Raji (cell line): Measurements from ENCODE around the gene SHISA3.

Source experiments
- POLR2A ChIP-seq: IDR thresholded peaks from 2 replicates; pipeline ENCODE4 v1.6.1; 2011; ENCODE audit warnings: low read depth, low read length, control low read depth; ENCODE audit not compliant: insufficient read depth

Gene SHISA3

GRCh38 chr4:42396752-42397634, at the start of gene SHISA3:
TSS of gene SHISA3 (plus strand) at chr4:42397488. CDS start at chr4:42398057, 569 bp downstream.
- no peak for TF ChIP-seq POLR2A

DNA sequence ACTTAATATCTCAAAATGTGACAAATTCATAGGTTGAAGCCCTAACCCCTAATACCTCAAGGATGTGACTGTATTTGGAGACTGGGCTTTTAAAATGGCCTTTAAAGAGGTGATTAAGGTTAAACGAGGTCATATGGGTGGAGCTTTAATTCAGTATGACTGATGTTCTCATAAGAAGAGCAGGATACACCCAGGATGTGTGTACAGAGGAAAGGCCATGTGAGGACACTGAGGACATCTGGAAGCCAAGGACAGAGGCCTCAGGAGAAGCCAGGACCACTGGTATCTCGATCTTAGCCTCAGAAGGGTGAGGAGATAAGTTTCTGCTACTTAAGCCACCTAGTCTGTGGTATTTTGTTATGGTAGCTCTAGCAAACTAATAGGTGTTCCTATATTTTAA, 49.0 kb upstream of the SHISA3 start:
- no peak for TF ChIP-seq POLR2A

DNA sequence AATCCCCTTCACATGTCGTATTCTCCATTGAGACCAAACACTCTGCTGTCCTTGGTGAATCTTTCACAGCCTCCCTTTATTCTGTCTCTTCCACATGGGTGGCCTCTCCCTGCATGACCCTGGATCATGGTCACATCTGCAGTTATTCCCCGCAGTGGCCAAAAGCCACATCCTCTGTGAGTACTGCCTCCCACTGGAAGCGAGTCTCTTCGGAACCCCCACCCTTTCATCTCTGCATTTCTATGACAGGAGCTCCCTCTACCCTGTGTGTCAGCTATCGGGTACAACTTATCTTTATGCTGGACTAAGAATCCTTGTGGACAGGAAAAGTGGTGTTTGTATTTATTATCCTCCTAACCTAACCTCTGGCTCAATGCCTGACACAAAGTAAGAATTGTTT, 48.6 kb upstream of the SHISA3 start:
- TF ChIP-seq POLR2A: no peak

- TF ChIP-seq POLR2A: no peak
Observed at GRCh38 chr4:42350611-42351182, 46.6 kb upstream of the SHISA3 start.

DNA sequence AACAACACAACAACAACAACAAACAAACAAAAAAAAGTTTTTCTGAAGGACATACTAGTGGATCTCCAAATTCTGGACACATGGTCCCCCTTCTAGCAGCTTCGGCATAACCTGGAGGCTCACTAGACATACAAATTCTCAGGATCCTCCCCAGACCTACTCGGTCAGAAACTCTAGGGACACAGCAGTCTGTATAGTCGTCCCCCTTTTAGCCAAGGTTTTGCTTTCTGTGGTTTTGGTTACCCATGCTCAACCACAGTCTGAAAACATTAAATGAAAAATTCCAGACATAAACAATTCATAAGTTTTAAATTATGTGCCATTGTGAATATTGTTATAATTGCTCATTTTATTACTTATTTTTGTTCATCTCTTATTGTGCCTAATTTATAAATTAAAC, 45.2 kb upstream of the SHISA3 start:
- TF ChIP-seq POLR2A: no peak

DNA sequence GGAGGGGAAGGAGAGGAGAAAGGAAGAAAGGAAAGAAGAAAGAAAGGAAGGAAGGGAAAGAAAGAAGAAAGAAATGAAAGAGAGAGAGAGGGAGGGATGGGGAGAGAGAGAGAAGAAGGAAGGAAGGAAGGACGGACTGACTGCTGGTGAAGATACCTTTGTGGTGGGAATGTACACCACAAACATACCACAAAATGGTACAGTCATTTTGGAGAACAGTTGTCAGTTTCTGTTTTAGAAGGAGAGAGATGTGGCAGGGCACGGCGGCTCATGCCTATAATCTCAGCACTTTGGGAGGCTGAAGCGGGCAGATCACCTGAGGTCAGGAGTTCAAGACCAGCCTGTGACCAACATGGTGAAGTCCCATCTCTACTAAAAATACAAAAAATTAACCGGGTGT, 40.0 kb upstream of the SHISA3 start:
- no peak for TF ChIP-seq POLR2A

GRCh38 chr4:42359711-42360110, 37.6 kb upstream of the SHISA3 start:
- TF ChIP-seq POLR2A: no peak

DNA sequence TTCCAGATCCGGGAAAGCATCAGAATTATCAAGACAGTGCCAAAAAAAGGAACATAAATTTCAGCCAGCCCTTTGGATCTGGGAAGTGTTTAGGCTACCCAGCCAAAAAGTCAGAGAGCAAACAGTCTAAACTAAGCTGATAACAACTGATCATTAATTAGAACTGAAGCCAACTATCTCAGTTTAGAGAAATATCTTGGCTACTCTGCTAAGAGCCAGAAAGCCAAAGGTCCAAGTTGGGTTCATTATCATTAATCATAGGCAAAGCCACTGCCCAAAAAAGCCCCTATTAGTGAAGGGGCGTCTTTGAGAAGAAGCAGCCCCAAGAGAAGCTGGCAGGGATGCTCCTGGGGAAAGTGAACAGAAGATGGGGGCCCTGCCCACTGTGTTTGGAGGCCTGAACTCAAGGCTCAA, 37.0 kb upstream of the SHISA3 start:
- TF ChIP-seq POLR2A: no peak

DNA sequence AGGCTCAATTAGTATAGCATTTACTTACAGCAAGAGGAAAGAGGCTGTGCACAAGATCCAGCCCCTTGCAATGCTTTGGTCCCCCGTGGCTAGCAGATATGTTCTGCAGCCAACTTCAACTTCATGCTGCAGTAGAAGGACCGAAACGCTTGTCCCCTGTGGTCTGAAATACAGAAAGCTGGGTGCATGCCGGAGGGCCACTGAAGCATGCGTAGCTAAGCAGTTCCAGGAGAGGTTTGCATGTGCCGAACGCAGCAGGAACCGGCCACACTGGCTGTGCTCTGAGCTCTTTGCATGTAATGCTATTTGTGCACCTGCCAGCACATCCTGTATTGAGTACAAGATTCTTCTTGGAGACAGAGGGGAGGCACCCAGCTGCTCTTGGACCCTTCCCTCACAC, 35.8 kb upstream of the SHISA3 start:
- TF ChIP-seq POLR2A: no peak

GRCh38 chr4:42362591-42362990, 34.7 kb upstream of the SHISA3 start:
- no peak for TF ChIP-seq POLR2A

DNA sequence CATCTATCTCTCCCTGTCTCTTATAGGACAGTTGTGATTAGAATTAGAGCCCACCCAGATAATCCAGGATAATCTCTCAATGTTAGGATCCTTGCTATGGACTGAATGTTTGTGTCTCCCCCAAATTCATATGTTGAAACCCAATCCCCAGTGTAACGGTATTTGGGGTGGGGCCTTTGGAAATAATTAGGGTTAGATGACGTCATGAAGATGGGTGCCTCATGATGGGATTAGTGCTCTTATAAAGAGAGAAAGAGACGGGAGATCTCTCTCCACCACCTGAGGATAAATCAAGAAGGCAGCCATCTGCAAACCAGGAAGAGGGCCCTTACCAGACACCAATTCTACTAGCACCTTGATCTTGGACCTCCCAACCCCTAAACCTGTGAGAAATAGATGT, 33.7 kb upstream of the SHISA3 start:
- TF ChIP-seq POLR2A: no peak

GRCh38 chr4:42364266-42365053, 32.8 kb upstream of the SHISA3 start:
- no peak for TF ChIP-seq POLR2A

DNA sequence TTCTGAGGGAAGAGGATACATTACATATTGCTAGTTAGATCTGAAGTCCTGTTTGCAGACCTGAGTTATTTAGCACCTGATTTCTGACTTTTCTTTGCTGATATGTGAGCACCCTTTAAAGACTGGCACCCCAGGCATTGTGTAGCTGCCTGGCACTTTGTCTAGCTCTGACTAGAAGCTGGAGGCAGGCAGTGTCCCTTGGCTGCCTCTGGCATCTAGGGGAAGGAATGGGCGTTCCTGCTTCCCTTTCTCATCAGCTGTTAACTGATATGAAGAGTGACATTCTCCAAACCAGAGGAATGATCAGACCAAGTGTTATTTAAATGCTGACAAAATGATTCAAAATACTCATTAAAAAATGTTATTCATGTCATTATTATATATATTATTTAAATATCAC, 30.3 kb upstream of the SHISA3 start:
- TF ChIP-seq POLR2A: no peak

- no peak for TF ChIP-seq POLR2A
Observed at GRCh38 chr4:42369489-42369888, 27.8 kb upstream of the SHISA3 start.

DNA sequence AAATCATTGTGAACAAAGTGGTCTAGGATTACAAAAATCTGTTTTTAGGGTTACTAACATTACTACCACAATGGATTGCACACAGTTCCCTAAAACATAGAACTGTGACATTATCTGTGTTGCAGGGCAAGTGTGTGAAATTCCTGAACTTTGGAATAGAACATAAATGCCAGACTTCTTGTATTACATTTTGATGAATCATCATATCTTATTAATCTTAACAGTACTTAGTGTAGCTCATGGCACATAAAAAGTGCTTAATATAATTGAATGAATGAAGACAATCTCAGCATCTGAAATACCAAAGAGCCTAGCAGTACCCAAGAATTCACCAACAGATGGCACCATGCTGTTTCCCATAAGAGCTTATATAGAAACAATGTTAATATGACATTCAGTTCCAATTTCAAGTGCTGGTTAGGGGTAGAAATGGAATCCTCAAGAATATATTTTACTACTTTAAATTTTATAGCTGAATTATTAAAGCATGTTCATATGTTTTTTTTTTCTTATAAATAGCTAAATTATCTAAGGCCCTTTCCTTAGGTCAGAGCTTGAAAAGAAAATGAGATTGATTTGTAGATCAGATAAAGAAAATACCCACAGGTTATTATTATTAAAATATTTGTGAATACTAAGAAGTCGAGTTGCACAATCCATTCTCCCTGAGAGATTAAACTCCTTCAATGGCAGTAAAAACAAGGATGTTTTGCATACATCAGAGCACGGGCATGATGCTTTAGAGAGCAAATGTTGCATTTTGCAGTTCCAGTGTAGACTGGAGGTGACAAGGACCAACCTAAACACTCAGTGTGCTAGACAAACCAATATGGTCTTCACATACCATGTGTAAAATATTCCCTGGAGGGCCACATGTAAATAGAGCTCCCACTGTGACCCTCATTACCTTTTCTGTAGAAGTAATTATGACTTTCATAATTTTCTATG, 25.7 kb upstream of the SHISA3 start:
- no peak for TF ChIP-seq POLR2A

DNA sequence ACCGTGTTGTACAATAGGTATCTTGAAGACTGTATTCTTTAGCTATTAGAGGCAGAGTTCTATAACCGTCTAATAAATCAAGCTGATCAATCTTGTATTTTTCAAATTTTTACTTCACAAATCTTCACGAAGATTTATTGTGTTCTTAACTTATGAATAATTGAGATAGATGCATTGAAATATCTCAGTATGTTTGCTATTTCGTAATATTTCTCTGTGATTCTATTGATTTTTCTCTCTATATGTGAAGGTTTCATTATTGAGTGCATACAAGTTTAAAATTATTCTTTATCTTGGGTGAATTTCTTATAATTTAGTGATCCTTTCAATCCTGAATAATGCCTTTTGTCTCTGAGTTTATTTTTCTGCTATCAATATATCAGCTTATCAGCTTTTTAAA, 19.8 kb upstream of the SHISA3 start:
- no peak for TF ChIP-seq POLR2A
